Hepatocyte (in vitro differentiated cells): ENCODE data around the gene RANGAP1. TPM values are rescaled to one million over a fixed set of nuclear protein-coding genes. Genes with fewer than 3 reads are reported as not detected.

Experiments
- DNase-seq: peaks from one replicate; pipeline ENCODE4 v3.0.0-alpha.2; 2016; ENCODE audit warnings: low spot score
- H2AFZ ChIP-seq: fragments of 200-600 bp; sonication (generic); 2 replicates; pipeline ENCODE4 v1.6.0; 2016; ENCODE audit warnings: antibody characterized with exemption, mild to moderate bottlenecking
- H3K27ac ChIP-seq: fragments of 200-600 bp; sonication (generic); 2 replicates; pipeline ENCODE4 v1.5.1; 2016; ENCODE audit warnings: mild to moderate bottlenecking
- H3K27me3 ChIP-seq: fragments of 200-600 bp; sonication (generic); 2 replicates; pipeline ENCODE4 v1.6.1; 2016
- H3K36me3 ChIP-seq: fragments of 200-600 bp; sonication (generic); replicated peaks from 2 replicates; pipeline ENCODE4 v1.5.1; 2016; ENCODE audit warnings: low read depth; ENCODE audit not compliant: insufficient read depth
- H3K4me1 ChIP-seq: fragments of 200-600 bp; sonication (generic); 2 replicates; pipeline ENCODE4 v1.5.1; 2016; ENCODE audit warnings: mild to moderate bottlenecking, moderate library complexity; ENCODE audit not compliant: insufficient read depth
- H3K4me2 ChIP-seq: fragments of 200-600 bp; sonication (generic); 2 replicates; pipeline ENCODE4 v1.6.0; 2016
- H3K4me3 ChIP-seq: fragments of 200-600 bp; sonication (generic); 2 replicates; pipeline ENCODE4 v1.5.1; 2016; ENCODE audit warnings: mild to moderate bottlenecking
- H3K79me2 ChIP-seq: fragments of 200-600 bp; sonication (generic); 2 replicates; pipeline ENCODE4 v1.6.0; 2017; ENCODE audit warnings: mild to moderate bottlenecking
- H3K9me2 ChIP-seq: fragments of 200-600 bp; sonication (generic); replicated peaks from 2 replicates; pipeline ENCODE4 v1.6.0; 2017; ENCODE audit warnings: mild to moderate bottlenecking; ENCODE audit not compliant: insufficient read depth
- H3K9me3 ChIP-seq: fragments of 200-600 bp; sonication (generic); 2 replicates; pipeline ENCODE4 v1.5.1; 2016; ENCODE audit warnings: low read depth, mild to moderate bottlenecking
- H4K20me1 ChIP-seq: fragments of 200-600 bp; sonication (generic); 2 replicates; pipeline ENCODE4 v1.6.0; 2016; ENCODE audit warnings: mild to moderate bottlenecking; ENCODE audit not compliant: insufficient read depth, poor library complexity, severe bottlenecking
- CTCF ChIP-seq: fragments of 200-600 bp; sonication (generic); IDR thresholded peaks from 2 replicates; pipeline ENCODE4 v1.5.1; 2016; ENCODE audit warnings: antibody characterized with exemption, mild to moderate bottlenecking; ENCODE audit not compliant: poor library complexity
- EZH2 ChIP-seq: fragments of 200-600 bp; sonication (generic); IDR thresholded peaks from 2 replicates; pipeline ENCODE4 v1.6.1; 2016; ENCODE audit warnings: antibody characterized with exemption, mild to moderate bottlenecking, borderline replicate concordance
- EZH2phosphoT487 ChIP-seq: fragments of 200-600 bp; sonication (generic); IDR thresholded peaks from one replicate; pipeline ENCODE4 v1.6.1; 2018; ENCODE audit warnings: antibody characterized with exemption, mild to moderate bottlenecking, low read depth, moderate library complexity; ENCODE audit not compliant: unreplicated experiment, severe bottlenecking
- WGBS: methylation state at CpG from one replicate; pipeline ENCODE4 v1.1.6; 2016; ENCODE audit warnings: low lambda C conversion rate; ENCODE audit errors: missing lambda C conversion rate; 5-methylcytosine and 5-hydroxymethylcytosine counted together
- polyA plus RNA-seq: library from polyadenylated mRNA; unstranded; fragments of >200 nt; fragmentation: Nextera tagmentation; extraction: Ambion mirVana; gene quantifications from 2 replicates; pipeline ENCODE4 v1.2.1, GENCODE V29; 2016
- total RNA-seq: library from RNA; depleted of rRNA; stranded (reverse); fragments of >200 nt; gene quantifications from 2 replicates; pipeline ENCODE4 v1.2.3, GENCODE V29; 2014

Gene RANGAP1
- total and polyA plus RNA-seq, 2 experiments from 2014 or later = 35.2 to 38.1 TPM

GRCh38 chr22:41314821-41315220 lies 28.8 kb upstream of the RANGAP1 start:
- H3K4me3 ChIP-seq = no peak overlapping the region
- H3K9me2 ChIP-seq = no peaks in the 10 kb centered on the region
- peaks cover 95% of the 10 kb centered on the region for H3K79me2 ChIP-seq
- no peak for DNase-seq
- WGBS = 97% methylated on average over 8 of the region's 8 CpGs
- peaks cover 23% of the 10 kb centered on the region for H4K20me1 ChIP-seq
- no peak for TF ChIP-seq EZH2phosphoT487
- TF ChIP-seq CTCF = no peak
- TF ChIP-seq EZH2 = no peak
- H3K4me1 ChIP-seq = no peaks in the 10 kb centered on the region
- no peak overlapping the region for H2AFZ ChIP-seq
- no peak overlapping the region for H3K27ac ChIP-seq
- no peaks in the 10 kb centered on the region for H3K27me3 ChIP-seq
- H3K36me3 ChIP-seq = no peaks in the 10 kb centered on the region
- H3K9me3 ChIP-seq = no peaks in the 10 kb centered on the region
- H3K4me2 ChIP-seq = no peak overlapping the region

GRCh38 chr22:41311487-41311886 lies 25.5 kb upstream of the RANGAP1 start:
- no peaks in the 10 kb centered on the region for H3K9me2 ChIP-seq
- H3K9me3 ChIP-seq = no peaks in the 10 kb centered on the region
- whole genome bisulfite sequencing = 86% methylated on average over 5 of the region's 5 CpGs
- no peak overlapping the region for H3K4me3 ChIP-seq
- no peak for DNase-seq
- H3K27me3 ChIP-seq = no peaks in the 10 kb centered on the region
- H3K79me2 ChIP-seq = peaks cover 96% of the 10 kb centered on the region
- no peaks in the 10 kb centered on the region for H3K36me3 ChIP-seq
- peaks cover 26% of the 10 kb centered on the region for H4K20me1 ChIP-seq
- TF ChIP-seq EZH2phosphoT487 (no peak), CTCF (no peak), EZH2 (no peak)
- H3K4me1 ChIP-seq = no peaks in the 10 kb centered on the region
- no peak overlapping the region for H2AFZ ChIP-seq
- no peak overlapping the region for H3K27ac ChIP-seq
- no peak overlapping the region for H3K4me2 ChIP-seq

GRCh38 chr22:41310336-41310735 lies 24.3 kb upstream of the RANGAP1 start:
- 95% methylated on average over 1 of the region's 1 CpG for WGBS
- Histone ChIP-seq H3K36me3 (no peaks in the 10 kb centered on the region), H3K9me3 (no peaks in the 10 kb centered on the region)

More at GRCh38 chr22:41310336-41310735, 24.3 kb upstream of the RANGAP1 start:
- H3K9me2 ChIP-seq = no peaks in the 10 kb centered on the region
- H3K4me1 ChIP-seq = no peaks in the 10 kb centered on the region
- peaks cover 97% of the 10 kb centered on the region for H3K79me2 ChIP-seq
- no peak overlapping the region for H3K4me3 ChIP-seq
- no peak for TF ChIP-seq EZH2
- TF ChIP-seq EZH2phosphoT487 = no peak
- TF ChIP-seq CTCF = no peak
- DNase-seq = no peak
- H4K20me1 ChIP-seq = peaks cover 26% of the 10 kb centered on the region
- no peak overlapping the region for H3K27ac ChIP-seq
- no peaks in the 10 kb centered on the region for H3K27me3 ChIP-seq
- no peak overlapping the region for H2AFZ ChIP-seq
- H3K4me2 ChIP-seq = no peak overlapping the region
